Measurements from ENCODE around the gene TEPSIN.
"Not testable (repeated sequence)": the region's sequence is repeated elsewhere in the genome, so short reads cannot be mapped to it uniquely, and the experiment has no call there.

The TEPSIN gene

DNA sequence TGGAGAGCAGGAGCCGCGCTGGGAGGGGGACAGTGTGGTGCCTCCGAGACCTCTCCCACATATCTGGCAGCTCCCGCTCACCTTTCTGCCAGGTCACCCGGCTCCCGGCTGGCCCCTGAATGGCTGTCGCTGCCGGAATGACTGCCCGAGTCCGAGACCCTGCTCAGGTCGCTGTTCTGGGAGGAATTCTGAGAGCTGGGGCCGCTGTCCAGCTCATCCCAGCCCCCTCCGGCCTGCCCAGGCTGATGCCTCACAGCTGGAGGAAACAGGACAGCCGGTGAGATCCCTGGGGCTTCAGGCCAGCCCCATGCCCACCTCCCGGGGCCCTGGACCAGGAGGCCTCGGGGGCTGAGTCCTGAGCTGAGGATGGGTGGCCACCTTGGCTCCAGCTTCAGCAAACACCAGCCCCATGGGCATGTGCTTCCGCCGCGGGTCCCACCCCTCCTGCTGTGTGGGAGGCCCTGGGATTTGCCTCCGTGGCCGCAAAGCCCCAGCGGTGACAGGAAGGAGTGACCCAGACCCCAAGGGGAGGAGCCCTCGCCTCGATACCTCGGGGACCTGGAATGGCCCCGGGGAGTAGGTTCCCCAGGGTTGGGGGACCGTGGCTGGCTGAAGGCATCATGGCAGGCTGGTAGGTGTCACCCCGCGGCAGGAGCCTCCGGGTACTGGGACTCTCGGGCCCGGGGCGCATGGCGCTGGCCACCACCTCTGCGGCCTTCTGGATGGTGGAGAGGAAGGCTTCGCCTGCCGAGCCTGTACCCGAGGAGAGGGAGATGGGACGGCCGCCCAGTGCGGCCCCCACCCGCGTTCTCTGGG lies 6.9 kb downstream of the TEPSIN start:
- H3K4me3 ChIP-seq (replicated peaks in 1 of 2; ENCODE audit: low read depth in 2 of 2, low read length in 2 of 2), result no peak overlapping the region
- TF ChIP-seq, protein P1, sequence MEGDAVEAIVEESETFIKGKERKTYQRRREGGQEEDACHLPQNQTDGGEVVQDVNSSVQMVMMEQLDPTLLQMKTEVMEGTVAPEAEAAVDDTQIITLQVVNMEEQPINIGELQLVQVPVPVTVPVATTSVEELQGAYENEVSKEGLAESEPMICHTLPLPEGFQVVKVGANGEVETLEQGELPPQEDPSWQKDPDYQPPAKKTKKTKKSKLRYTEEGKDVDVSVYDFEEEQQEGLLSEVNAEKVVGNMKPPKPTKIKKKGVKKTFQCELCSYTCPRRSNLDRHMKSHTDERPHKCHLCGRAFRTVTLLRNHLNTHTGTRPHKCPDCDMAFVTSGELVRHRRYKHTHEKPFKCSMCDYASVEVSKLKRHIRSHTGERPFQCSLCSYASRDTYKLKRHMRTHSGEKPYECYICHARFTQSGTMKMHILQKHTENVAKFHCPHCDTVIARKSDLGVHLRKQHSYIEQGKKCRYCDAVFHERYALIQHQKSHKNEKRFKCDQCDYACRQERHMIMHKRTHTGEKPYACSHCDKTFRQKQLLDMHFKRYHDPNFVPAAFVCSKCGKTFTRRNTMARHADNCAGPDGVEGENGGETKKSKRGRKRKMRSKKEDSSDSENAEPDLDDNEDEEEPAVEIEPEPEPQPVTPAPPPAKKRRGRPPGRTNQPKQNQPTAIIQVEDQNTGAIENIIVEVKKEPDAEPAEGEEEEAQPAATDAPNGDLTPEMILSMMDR (IDR thresholded peaks at IDR 0.05; ENCODE audit: low read depth, low read length), result no peak
- DNase-seq (ENCODE audit: low read depth in 2 of 2), result no peak

DNA sequence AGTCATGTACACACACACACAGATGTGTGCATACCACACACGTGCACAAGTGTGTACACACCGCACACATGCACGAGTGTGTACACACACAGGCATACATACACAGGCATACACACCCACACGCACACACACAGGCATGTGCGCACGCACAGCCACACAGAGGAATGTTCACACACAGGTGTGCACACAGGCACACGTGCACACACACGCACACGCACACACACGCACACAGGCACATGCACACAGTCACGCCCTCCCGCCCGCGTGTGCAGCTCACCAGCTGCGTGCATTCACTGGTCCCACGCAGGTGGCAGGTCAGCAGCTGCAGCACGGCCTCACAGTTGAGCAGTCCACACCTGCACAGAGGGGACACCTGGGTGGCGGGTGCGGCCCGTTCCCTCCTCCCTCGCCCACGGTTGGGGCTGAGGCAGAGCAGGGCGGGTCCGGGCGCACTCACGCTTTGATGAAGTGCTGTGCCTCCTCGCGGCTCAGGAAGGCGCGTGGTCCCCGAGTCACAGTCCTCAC lies 7.7 kb downstream of the TEPSIN start:
- TF ChIP-seq, protein P1 (IDR thresholded peaks at IDR 0.05; ENCODE audit: low read depth, low read length), result no peak
- H3K4me3 ChIP-seq (replicated peaks in 1 of 2; ENCODE audit: low read depth in 2 of 2, low read length in 2 of 2), result no peak overlapping the region
- DNase-seq (ENCODE audit: low read depth in 2 of 2), result no peak

- H3K4me3 ChIP-seq (replicated peaks in 1 of 2; ENCODE audit: low read depth in 2 of 2, low read length in 2 of 2), result no peak overlapping the region
- no peak for DNase-seq (ENCODE audit: low read depth in 2 of 2)
- TF ChIP-seq, protein P1 (IDR thresholded peaks at IDR 0.05; ENCODE audit: low read depth, low read length), result peak; percentile 29
Measured at GRCh38 chr17:81230043-81230820, 8.6 kb downstream of the TEPSIN start.

GRCh38 chr17:81229666-81229920 lies 9.3 kb downstream of the TEPSIN start:
- H3K4me3 ChIP-seq (replicated peaks in 1 of 2; ENCODE audit: low read depth in 2 of 2, low read length in 2 of 2), result no peak overlapping the region
- TF ChIP-seq, protein P1 (IDR thresholded peaks at IDR 0.05; ENCODE audit: low read depth, low read length), result no peak
- DNase-seq (ENCODE audit: low read depth in 2 of 2), result no peak

GRCh38 chr17:81228834-81229665 lies 9.8 kb downstream of the TEPSIN start:
- no peak overlapping the region for H3K4me3 ChIP-seq (replicated peaks in 1 of 2; ENCODE audit: low read depth in 2 of 2, low read length in 2 of 2)
- no peak for DNase-seq (ENCODE audit: low read depth in 2 of 2)
- TF ChIP-seq, protein P1 (IDR thresholded peaks at IDR 0.05; ENCODE audit: low read depth, low read length), result no peak

DNA sequence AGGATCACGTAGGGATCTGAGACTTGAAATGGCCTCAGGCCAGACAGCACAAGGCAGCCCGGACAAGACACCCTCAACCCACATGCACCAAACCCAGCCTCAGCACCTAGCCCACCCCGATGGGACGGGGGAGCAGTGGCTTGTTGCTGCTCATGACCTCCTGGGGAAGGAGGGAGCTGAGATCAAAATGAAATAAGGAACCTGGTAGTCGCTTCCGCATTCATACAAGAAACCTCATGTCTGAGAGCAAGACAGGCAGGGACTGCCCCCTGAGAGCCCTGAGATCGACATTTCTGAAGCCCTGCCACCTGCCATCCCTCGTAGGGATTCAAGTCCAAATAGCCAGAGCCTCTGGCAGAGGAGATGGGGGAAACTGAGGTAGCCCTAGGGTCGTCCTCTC lies 10.4 kb downstream of the TEPSIN start:
- TF ChIP-seq, protein P1 (IDR thresholded peaks at IDR 0.05; ENCODE audit: low read depth, low read length), result no peak
- DNase-seq (ENCODE audit: low read depth in 2 of 2), result no peak
- H3K4me3 ChIP-seq (replicated peaks in 1 of 2; ENCODE audit: low read depth in 2 of 2, low read length in 2 of 2), result no peak overlapping the region

GRCh38 chr17:81227630-81228029 lies 11.2 kb downstream of the TEPSIN start:
- DNase-seq (ENCODE audit: low read depth in 2 of 2); H3K4me3 ChIP-seq (replicated peaks in 1 of 2; ENCODE audit: low read depth in 2 of 2, low read length in 2 of 2): not testable (repeated sequence)

All from cardiac fibroblast (primary cell).